K562 (cell line): ENCODE data around the gene NPDC1. TPM values are rescaled to one million over a fixed set of nuclear protein-coding genes. Genes with fewer than 3 reads are reported as not detected.
A peak's percentile ranks its signal among the peaks of the same experiment; 100 is the strongest.

Experiments used
- HNRNPLL ChIP-seq: fragments of 200-400 bp; formaldehyde crosslinking; IDR thresholded peaks from 2 replicates; pipeline ENCODE4 v1.6.1; 2017; ENCODE audit warnings: low read length, low read depth, mild to moderate bottlenecking; ENCODE audit not compliant: poor library complexity, severe bottlenecking
- RBBP5 ChIP-seq: fragments of 200-600 bp; sonication (generic); IDR thresholded peaks from 2 replicates; pipeline ENCODE4 v1.6.1; 2012; ENCODE audit warnings: borderline replicate concordance, mild to moderate bottlenecking, low read length, control low read depth, inconsistent platforms; ENCODE audit not compliant: insufficient read depth, poor library complexity, severe bottlenecking
- REST ChIP-seq, 2 experiments: fragments of 450-650 bp; formaldehyde crosslinking in 1 of 2; IDR thresholded peaks; 2 replicates each; pipeline versions ENCODE4 v1.4.0 to v1.6.1; 2014 to 2020; ENCODE audit warnings: mild to moderate bottlenecking in 2 of 2, borderline replicate concordance in 1 of 2, low read depth in 1 of 2
- SETDB1 ChIP-seq: IDR thresholded peaks from one replicate; pipeline ENCODE4 v1.6.1; 2012; ENCODE audit warnings: low read length, control low read depth, inconsistent platforms
- ZBTB43 ChIP-seq: sonication (generic); formaldehyde crosslinking; IDR thresholded peaks from 2 replicates; pipeline ENCODE4 v1.8.0; 2023; ENCODE audit warnings: mild to moderate bottlenecking, missing genetic modification reagents
- ZNF316 ChIP-seq: fragments of 450-650 bp; IDR thresholded peaks from 2 replicates; pipeline ENCODE4 v1.6.1; 2016
- ZNF407 ChIP-seq: fragments of 450-650 bp; IDR thresholded peaks from 2 replicates; pipeline ENCODE4 v1.6.1; 2016; ENCODE audit warnings: low read depth
- polyA plus RNA-seq, 8 experiments: library from polyadenylated mRNA; depleted of rRNA in 4 of 8; stranded (reverse) in 5 of 8; unstranded in 3 of 8; fragments of >200 nt; fragmentation: Nextera tagmentation in 2 of 8; fragmentation: Illumina TruSeq in 1 of 8; extraction: Ambion mirVana in 2 of 8; extraction: Trizol in 1 of 8; gene quantifications; 2 replicates each; pipeline versions ENCODE4 v1.2.1 to v1.2.3, GENCODE V29; 2011 to 2014; ENCODE audit warnings: inconsistent platforms in 1 of 8, missing spikeins in 1 of 8
- total RNA-seq, 7 experiments: library from RNA; depleted of rRNA in 6 of 7; stranded (reverse); fragments of >200 nt in 6 of 7; fragmentation: Illumina TruSeq in 2 of 7; extraction: Trizol in 2 of 7; gene quantifications; 2 replicates each; pipeline versions ENCODE4 v1.2.1 to v1.2.3, GENCODE V29; 2011 to 2021; ENCODE audit warnings: low replicate concordance in 1 of 7

Gene NPDC1
- total and polyA plus RNA-seq, 9 of the 15 experiments (the other 6 are each of a cell fraction or from before 2014, with no cell fraction given): 0.06 to 2.1 (median 0.53) TPM; not detected in 3

GRCh38 chr9:137070201-137070905, 24.4 kb upstream of the NPDC1 start, which contains the start of gene SAPCD2 (continued):
- TF ChIP-seq REST (IDR thresholded peaks at IDR 0.05; ENCODE audit: borderline replicate concordance) (peak; percentile 96), REST (CRISPR knock-in tag; IDR thresholded peaks at IDR 0.05; ENCODE audit: low read depth) (no peak), ZNF407 (no peak), RBBP5 (peak; percentile 34), ZNF316 (no peak), ZBTB43 (CRISPR knock-in tag) (no peak), SETDB1 (no peak), HNRNPLL (peak; percentile 47)
